ENCODE data around the gene EXOC6.
"Not testable (repeated sequence)": the region's sequence is repeated elsewhere in the genome, so short reads cannot be mapped to it uniquely, and the experiment has no call there.

EXOC6 gene

DNA sequence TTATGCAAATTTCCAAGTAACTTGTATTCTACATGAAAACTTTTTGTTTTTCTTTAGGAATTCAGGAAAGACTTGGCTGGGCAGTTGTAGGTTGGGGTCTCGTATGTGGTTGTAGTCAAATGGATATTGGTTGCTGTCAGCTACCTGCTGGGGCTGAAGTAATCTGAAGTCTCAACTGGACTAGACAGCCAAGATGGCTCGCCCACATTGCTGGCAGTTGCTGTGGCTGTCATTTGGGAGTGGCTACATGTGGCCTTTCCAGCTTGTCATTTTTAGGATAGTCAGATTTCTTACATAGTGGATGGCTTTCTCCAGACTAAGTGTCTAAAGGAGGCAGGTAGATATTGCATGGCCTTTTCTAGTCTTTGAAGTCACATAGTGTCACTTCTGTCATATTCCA, 32.6 kb downstream of the EXOC6 start:
- no peaks in the 10 kb centered on the region for H3K4me1 ChIP-seq (ENCODE audit: control insufficient read depth, insufficient read depth, low read length, unreplicated experiment)
- no peak overlapping the region for H3K4me3 ChIP-seq (ENCODE audit: low read depth, low read length)
- no peak overlapping the region for H2AFZ ChIP-seq (ENCODE audit: low read length, unreplicated experiment)
- no peaks in the 10 kb centered on the region for H3K27me3 ChIP-seq (ENCODE audit: insufficient read depth, low read length)
- no peaks in the 10 kb centered on the region for H3K79me2 ChIP-seq (ENCODE audit: control insufficient read depth, insufficient read depth, low read length, unreplicated experiment)
- H3K36me3 ChIP-seq (ENCODE audit: insufficient read depth, low read length), result no peaks in the 10 kb centered on the region
- no peak overlapping the region for H3K27ac ChIP-seq (ENCODE audit: low read depth, low read length)

- H3K79me2 ChIP-seq (ENCODE audit: control insufficient read depth, insufficient read depth, low read length, unreplicated experiment), result no peaks in the 10 kb centered on the region
Measured at GRCh38 chr10:92886334-92886961, 38.1 kb downstream of the EXOC6 start.

DNA sequence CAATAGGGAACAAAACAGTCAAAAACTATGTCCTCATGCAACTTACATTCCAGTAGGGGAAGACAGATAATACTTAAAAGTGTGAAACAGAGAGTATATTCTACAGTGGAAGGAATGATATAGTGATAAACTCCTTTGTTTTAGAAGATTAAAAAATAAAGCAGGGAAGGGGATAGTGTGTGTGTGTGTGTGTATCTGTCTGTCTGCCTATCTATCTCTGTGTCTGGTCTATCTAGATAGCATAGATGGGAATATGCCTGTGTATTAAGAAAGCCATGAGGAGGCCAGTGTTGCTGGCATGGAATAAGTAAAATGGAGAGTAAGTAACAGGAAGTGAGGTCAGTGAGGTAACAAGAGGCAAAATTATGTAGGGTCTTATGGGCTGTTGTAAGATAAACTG, 42.2 kb downstream of the EXOC6 start:
- Histone ChIP-seq H3K79me2 (ENCODE audit: control insufficient read depth, insufficient read depth, low read length, unreplicated experiment) (no peaks in the 10 kb centered on the region), H3K27me3 (ENCODE audit: insufficient read depth, low read length) (no peaks in the 10 kb centered on the region), H3K27ac (ENCODE audit: low read depth, low read length) (no peak overlapping the region), H2AFZ (ENCODE audit: low read length, unreplicated experiment) (no peak overlapping the region), H3K4me1 (ENCODE audit: control insufficient read depth, insufficient read depth, low read length, unreplicated experiment) (peaks cover 14% of the 10 kb centered on the region), H3K36me3 (ENCODE audit: insufficient read depth, low read length) (no peaks in the 10 kb centered on the region), H3K4me3 (ENCODE audit: low read depth, low read length) (no peak overlapping the region)

More at GRCh38 chr10:92886334-92886961, 38.1 kb downstream of the EXOC6 start:
- Histone ChIP-seq H3K27ac (ENCODE audit: low read depth, low read length) (no peak overlapping the region), H2AFZ (ENCODE audit: low read length, unreplicated experiment) (no peak overlapping the region), H3K36me3 (ENCODE audit: insufficient read depth, low read length) (no peaks in the 10 kb centered on the region), H3K4me1 (ENCODE audit: control insufficient read depth, insufficient read depth, low read length, unreplicated experiment) (peaks cover under 1% of the 10 kb centered on the region), H3K4me3 (ENCODE audit: low read depth, low read length) (no peak overlapping the region), H3K27me3 (ENCODE audit: insufficient read depth, low read length) (no peaks in the 10 kb centered on the region)

- Histone ChIP-seq H3K27ac (ENCODE audit: low read depth, low read length) (no peak overlapping the region), H3K36me3 (ENCODE audit: insufficient read depth, low read length) (no peaks in the 10 kb centered on the region), H3K4me3 (ENCODE audit: low read depth, low read length) (no peak overlapping the region), H2AFZ (ENCODE audit: low read length, unreplicated experiment) (no peak overlapping the region), H3K4me1 (ENCODE audit: control insufficient read depth, insufficient read depth, low read length, unreplicated experiment) (peaks cover 14% of the 10 kb centered on the region), H3K27me3 (ENCODE audit: insufficient read depth, low read length) (no peaks in the 10 kb centered on the region), H3K79me2 (ENCODE audit: control insufficient read depth, insufficient read depth, low read length, unreplicated experiment) (no peaks in the 10 kb centered on the region)
Measured at GRCh38 chr10:92891885-92892690, 43.8 kb downstream of the EXOC6 start.

DNA sequence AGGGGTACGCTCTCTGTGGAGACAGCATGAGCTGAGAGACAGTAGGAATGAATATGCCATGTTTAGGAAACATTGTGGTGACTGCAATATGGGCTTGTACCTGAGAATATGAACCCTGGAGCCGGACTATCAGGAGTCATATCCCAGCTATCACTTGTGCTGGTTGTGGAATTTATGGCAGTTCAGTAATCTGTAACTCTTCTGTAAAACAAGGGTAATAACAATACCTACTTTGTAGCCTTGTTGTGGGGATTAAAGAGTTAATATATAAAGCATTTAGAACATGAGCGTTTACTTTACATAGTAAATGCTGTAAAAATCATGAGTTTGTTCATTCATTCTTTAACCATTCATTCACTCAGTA, 44.4 kb downstream of the EXOC6 start:
- H3K79me2 ChIP-seq (ENCODE audit: control insufficient read depth, insufficient read depth, low read length, unreplicated experiment), result no peaks in the 10 kb centered on the region

DNA sequence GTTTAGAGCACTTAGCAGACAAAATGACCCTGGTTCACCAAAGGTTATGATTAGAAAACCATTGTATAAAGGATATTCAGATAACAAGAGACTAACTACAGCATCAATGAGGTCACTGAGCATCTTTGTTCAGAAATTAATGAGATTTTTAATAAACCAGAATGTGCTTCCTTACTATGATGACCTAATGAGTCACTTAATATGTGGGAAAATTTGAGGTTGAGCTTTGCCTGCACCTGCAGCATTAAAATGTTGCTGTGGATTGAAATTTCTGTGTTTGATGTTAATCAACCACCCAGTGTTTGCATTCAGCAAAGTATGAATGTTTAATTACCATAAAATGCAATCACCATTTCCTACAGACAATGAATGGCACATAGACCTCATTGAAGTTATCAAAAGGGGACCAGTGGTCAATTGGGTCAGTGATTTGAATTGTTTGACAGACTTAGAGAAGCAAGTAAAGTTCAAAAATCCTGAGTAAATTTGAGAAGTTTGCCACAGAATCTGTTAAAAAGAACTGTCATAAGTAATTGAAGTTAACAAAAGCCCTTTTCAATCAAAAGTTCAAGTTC, 45.8 kb downstream of the EXOC6 start:
- H3K79me2 ChIP-seq (ENCODE audit: control insufficient read depth, insufficient read depth, low read length, unreplicated experiment), result no peaks in the 10 kb centered on the region
- H3K4me3 ChIP-seq (ENCODE audit: low read depth, low read length), result no peak overlapping the region
- no peak overlapping the region for H3K27ac ChIP-seq (ENCODE audit: low read depth, low read length)
- H3K4me1 ChIP-seq (ENCODE audit: control insufficient read depth, insufficient read depth, low read length, unreplicated experiment), result peaks cover 14% of the 10 kb centered on the region
- no peaks in the 10 kb centered on the region for H3K36me3 ChIP-seq (ENCODE audit: insufficient read depth, low read length)
- H2AFZ ChIP-seq (ENCODE audit: low read length, unreplicated experiment), result no peak overlapping the region
- H3K27me3 ChIP-seq (ENCODE audit: insufficient read depth, low read length), result no peaks in the 10 kb centered on the region

More for the DNA sequence above, 44.4 kb downstream of the EXOC6 start:
- Histone ChIP-seq H3K36me3 (ENCODE audit: insufficient read depth, low read length) (no peaks in the 10 kb centered on the region), H3K27me3 (ENCODE audit: insufficient read depth, low read length) (no peaks in the 10 kb centered on the region), H3K4me1 (ENCODE audit: control insufficient read depth, insufficient read depth, low read length, unreplicated experiment) (peaks cover 14% of the 10 kb centered on the region), H3K4me3 (ENCODE audit: low read depth, low read length) (no peak overlapping the region), H3K27ac (ENCODE audit: low read depth, low read length) (no peak overlapping the region), H2AFZ (ENCODE audit: low read length, unreplicated experiment) (no peak overlapping the region)

DNA sequence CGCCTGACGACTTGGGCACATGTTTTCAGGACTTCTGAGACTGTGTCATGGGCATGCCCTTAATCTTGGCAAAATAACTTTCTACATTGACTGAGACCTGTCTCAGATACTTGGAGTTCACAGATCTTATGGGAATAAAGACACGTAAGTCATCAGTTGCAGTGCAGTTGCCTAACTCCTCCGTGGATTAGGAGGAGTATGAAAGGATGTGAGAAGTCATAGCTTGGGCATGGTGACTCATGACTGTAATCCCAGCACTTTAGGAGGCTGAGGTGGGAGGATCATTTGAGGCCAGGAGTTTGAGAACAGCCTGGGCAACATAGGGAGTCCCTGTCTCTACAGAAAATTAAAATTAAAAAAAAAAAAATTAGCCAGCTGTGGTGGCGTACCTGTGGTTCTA, 49.6 kb downstream of the EXOC6 start:
- H3K79me2 ChIP-seq (ENCODE audit: control insufficient read depth, insufficient read depth, low read length, unreplicated experiment), result no peaks in the 10 kb centered on the region
- no peak overlapping the region for H3K4me3 ChIP-seq (ENCODE audit: low read depth, low read length)
- H2AFZ ChIP-seq (ENCODE audit: low read length, unreplicated experiment), result no peak overlapping the region
- H3K4me1 ChIP-seq (ENCODE audit: control insufficient read depth, insufficient read depth, low read length, unreplicated experiment), result no peaks in the 10 kb centered on the region
- H3K36me3 ChIP-seq (ENCODE audit: insufficient read depth, low read length), result no peaks in the 10 kb centered on the region
- no peak overlapping the region for H3K27ac ChIP-seq (ENCODE audit: low read depth, low read length)
- H3K27me3 ChIP-seq (ENCODE audit: insufficient read depth, low read length), result no peaks in the 10 kb centered on the region

- Histone ChIP-seq H3K4me1 (ENCODE audit: control insufficient read depth, insufficient read depth, low read length, unreplicated experiment) (no peaks in the 10 kb centered on the region), H3K27me3 (ENCODE audit: insufficient read depth, low read length) (no peaks in the 10 kb centered on the region), H3K36me3 (ENCODE audit: insufficient read depth, low read length) (no peaks in the 10 kb centered on the region), H3K4me3 (ENCODE audit: low read depth, low read length) (no peak overlapping the region), H3K79me2 (ENCODE audit: control insufficient read depth, insufficient read depth, low read length, unreplicated experiment) (no peaks in the 10 kb centered on the region), H2AFZ (ENCODE audit: low read length, unreplicated experiment) (no peak overlapping the region), H3K27ac (ENCODE audit: low read depth, low read length) (no peak overlapping the region)
Measured at GRCh38 chr10:92901819-92902251, 53.5 kb downstream of the EXOC6 start.

DNA sequence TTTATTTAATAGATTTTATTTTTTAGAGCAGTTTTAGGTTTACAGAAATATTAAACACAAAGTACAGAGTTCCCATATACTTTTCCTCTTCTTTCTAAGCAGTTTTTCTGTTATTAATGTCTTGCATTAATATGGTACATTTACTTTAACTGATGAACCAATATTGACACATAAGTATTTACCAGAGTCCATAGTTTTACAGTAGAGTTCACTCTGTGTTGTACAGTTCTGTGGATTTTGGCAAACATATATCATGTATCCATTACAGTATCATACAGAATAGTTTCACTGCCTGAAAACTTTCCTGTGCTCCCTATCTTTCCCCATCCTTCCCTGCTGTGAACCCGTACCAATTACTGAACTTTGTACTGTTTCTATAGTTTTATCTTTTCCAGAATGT, 55.3 kb downstream of the EXOC6 start:
- Histone ChIP-seq H3K4me3 (ENCODE audit: low read depth, low read length) (no peak overlapping the region), H3K4me1 (ENCODE audit: control insufficient read depth, insufficient read depth, low read length, unreplicated experiment) (no peaks in the 10 kb centered on the region), H2AFZ (ENCODE audit: low read length, unreplicated experiment) (no peak overlapping the region), H3K27ac (ENCODE audit: low read depth, low read length) (no peak overlapping the region), H3K79me2 (ENCODE audit: control insufficient read depth, insufficient read depth, low read length, unreplicated experiment) (no peaks in the 10 kb centered on the region), H3K27me3 (ENCODE audit: insufficient read depth, low read length) (no peaks in the 10 kb centered on the region), H3K36me3 (ENCODE audit: insufficient read depth, low read length) (no peaks in the 10 kb centered on the region)

GRCh38 chr10:92907280-92907679, 59.0 kb downstream of the EXOC6 start:
- no peak overlapping the region for H3K27ac ChIP-seq (ENCODE audit: low read depth, low read length)
- H3K36me3 ChIP-seq (ENCODE audit: insufficient read depth, low read length), result no peaks in the 10 kb centered on the region
- no peaks in the 10 kb centered on the region for H3K27me3 ChIP-seq (ENCODE audit: insufficient read depth, low read length)

GRCh38 chr10:92912631-92913030, 64.3 kb downstream of the EXOC6 start:
- not testable (repeated sequence) for H3K36me3 ChIP-seq (ENCODE audit: insufficient read depth, low read length); H2AFZ ChIP-seq (ENCODE audit: low read length, unreplicated experiment); H3K4me3 ChIP-seq (ENCODE audit: low read depth, low read length); H3K79me2 ChIP-seq (ENCODE audit: control insufficient read depth, insufficient read depth, low read length, unreplicated experiment); H3K27me3 ChIP-seq (ENCODE audit: insufficient read depth, low read length); H3K4me1 ChIP-seq (ENCODE audit: control insufficient read depth, insufficient read depth, low read length, unreplicated experiment); H3K27ac ChIP-seq (ENCODE audit: low read depth, low read length)

More at GRCh38 chr10:92907280-92907679, 59.0 kb downstream of the EXOC6 start:
- H3K4me3 ChIP-seq (ENCODE audit: low read depth, low read length), result no peak overlapping the region
- H3K79me2 ChIP-seq (ENCODE audit: control insufficient read depth, insufficient read depth, low read length, unreplicated experiment), result no peaks in the 10 kb centered on the region
- no peaks in the 10 kb centered on the region for H3K4me1 ChIP-seq (ENCODE audit: control insufficient read depth, insufficient read depth, low read length, unreplicated experiment)
- no peak overlapping the region for H2AFZ ChIP-seq (ENCODE audit: low read length, unreplicated experiment)

Data from ACC112 (cell line).